HG03139 (cell line): ENCODE measurements around the gene KCNJ14.

Source experiments
- ATAC-seq: cut with Tn5 transposase; IDR thresholded peaks from one replicate; pipeline ENCODE4 v1.9.1; 2021; ENCODE audit not compliant: unreplicated experiment

KCNJ14 gene

GRCh38 chr19:48445256-48445605 lies 10.1 kb upstream of the KCNJ14 start:
- peak; percentile 14 for ATAC-seq

- peak; percentile 81 for ATAC-seq
Observed at GRCh38 chr19:48445606-48446481, 9.5 kb upstream of the KCNJ14 start, which contains the start of gene GRWD1. Gene GRWD1 (plus strand): TSS chr19:48445983. CDS start chr19:48446006, 23 bp downstream.

DNA sequence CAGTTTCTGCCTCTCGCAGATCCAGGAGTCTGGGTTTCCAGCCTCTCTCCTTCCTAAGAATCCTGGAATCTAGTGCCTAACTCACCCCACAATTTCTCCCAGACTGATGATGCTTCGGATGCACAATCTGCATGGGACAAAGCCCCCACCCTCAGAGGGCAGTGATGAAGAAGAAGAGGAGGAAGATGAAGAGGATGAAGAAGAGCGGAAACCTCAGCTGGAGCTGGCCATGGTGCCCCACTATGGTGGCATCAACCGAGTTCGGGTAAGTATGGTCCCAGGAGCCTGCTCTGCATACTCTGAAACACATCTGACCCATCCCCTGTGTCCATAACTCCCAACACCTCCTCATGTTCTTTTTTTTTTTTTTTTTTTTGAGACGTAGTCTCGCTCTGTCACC lies 8.8 kb upstream of the KCNJ14 start:
- ATAC-seq, result no peak

DNA sequence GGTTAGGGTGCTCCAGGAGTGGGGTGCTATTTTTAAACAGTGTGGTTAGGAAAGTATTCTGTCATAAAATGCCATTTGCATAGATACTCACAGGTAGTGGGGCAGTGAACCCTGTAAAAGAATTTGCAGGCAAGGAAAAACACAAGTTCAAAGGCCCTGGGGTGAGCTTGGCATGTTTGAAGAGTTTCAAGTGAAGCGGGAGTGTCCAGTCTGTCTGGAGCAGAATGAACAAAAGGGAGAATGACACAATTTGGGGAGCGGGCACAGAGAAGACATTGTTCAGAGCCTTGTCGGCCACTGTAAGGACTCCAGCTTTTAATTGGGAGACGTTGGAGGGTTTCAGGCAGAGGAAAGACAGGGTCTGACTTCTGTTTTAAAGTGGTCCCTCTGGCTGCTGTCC lies 6.8 kb upstream of the KCNJ14 start:
- ATAC-seq, result no peak

GRCh38 chr19:48450441-48450840 lies 4.9 kb upstream of the KCNJ14 start:
- no peak for ATAC-seq

GRCh38 chr19:48450863-48451262 lies 4.5 kb upstream of the KCNJ14 start:
- no peak for ATAC-seq

GRCh38 chr19:48451624-48452023 lies 3.8 kb upstream of the KCNJ14 start:
- no peak for ATAC-seq

- no peak for ATAC-seq
Observed at GRCh38 chr19:48452289-48453190, 2.8 kb upstream of the KCNJ14 start.

DNA sequence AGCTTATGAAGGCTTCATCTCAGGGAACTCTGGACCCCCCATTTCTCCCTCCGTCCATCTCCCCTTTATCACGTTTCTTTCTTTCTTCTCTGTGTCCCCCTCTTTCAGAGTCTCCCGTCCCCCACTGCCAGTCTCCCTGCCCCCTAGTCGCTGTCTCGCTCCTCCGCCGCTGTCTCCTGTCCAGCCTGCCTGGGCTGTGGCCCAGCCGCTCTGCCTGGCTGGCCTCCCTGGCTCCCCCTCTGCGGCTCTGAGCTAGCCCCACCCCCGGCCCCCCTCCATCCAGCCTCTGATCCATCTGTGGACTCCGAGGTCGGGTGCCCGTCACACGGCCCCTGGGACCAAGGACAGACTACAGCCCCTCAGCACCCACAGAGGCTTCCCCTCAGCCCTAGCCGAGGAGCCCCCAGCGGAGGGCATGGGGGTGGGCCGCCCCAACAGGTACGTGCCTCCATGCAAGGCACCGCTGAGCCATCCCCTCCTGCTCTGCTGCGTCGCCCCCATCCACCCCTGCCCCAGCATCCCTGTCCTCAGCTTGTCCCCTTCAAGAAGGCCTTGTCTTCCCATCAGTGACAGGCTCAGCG lies 1.1 kb upstream of the KCNJ14 start:
- ATAC-seq, result no peak

DNA sequence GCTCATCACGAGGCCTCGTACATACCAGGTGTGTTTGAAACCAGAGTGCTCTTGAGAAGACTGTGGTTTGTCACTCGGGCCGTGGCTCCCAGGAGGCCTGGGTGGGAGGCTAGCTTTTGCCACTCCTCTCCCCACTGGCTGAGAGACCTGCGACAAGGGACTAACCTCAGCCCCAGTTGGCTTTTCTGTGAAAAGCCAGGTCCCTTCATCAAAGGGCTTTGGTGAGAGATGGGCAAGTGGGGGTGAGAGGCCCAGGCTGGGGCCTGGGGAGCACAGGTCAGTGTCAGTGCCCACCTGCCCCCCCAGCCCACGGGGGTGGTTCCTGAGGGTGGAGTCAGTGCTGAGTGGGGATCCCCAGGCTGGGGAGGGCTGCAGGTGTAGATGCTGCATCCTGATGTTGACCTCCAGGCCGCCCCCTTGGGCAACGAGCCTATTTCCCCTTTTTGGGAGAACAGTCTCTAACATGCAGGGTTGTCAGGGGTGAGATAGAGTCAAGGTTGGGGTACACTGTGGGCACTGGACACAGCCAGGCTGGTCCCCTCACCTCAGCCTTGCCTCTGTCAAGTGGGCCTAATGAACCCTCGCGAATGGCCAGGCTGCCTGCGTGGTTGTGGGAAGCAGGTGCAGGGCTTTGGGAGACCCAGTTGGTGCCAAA lies 661 bp downstream of the KCNJ14 start:
- no peak for ATAC-seq

DNA sequence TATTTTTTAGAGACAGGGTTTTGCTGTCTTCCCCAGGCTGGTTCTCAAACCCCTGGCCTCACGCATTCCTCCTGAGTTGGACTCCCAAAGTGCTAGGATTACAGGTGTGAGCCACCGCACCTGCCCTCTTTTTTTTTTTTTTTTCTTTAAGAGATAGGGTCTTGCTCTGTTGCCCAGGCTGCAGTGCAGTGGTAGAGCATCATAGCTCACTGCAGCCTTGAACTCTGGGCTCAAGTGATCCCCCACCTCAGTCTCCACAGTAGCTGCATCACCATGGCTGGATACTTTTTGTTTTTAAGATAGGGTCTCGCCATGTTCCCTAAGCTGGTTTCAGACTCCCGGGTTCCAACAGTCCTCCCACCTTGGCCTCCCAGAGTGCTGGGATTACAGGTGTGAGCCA lies 1.5 kb downstream of the KCNJ14 start:
- ATAC-seq, result no peak

DNA sequence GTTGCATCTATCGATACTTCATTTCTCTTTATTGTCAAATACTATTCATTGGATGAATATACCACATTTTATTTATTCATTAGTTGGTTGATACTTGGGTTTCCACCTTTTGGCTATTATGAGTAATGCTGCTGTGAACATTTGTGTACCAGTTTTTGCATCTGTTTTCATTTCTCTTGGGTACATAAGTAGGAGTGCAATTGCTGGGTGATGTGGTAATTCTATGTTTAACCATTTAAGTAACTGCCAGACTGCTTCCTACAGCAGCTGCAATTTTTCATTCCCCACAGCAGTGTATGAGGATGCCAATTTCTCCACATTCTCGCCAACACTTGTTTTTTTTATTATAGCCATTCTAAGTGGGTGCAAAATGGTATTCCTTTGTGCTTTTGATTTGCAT lies 2.6 kb downstream of the KCNJ14 start:
- no peak for ATAC-seq

GRCh38 chr19:48461651-48461981 lies 6.2 kb downstream of the KCNJ14 start:
- no peak for ATAC-seq

DNA sequence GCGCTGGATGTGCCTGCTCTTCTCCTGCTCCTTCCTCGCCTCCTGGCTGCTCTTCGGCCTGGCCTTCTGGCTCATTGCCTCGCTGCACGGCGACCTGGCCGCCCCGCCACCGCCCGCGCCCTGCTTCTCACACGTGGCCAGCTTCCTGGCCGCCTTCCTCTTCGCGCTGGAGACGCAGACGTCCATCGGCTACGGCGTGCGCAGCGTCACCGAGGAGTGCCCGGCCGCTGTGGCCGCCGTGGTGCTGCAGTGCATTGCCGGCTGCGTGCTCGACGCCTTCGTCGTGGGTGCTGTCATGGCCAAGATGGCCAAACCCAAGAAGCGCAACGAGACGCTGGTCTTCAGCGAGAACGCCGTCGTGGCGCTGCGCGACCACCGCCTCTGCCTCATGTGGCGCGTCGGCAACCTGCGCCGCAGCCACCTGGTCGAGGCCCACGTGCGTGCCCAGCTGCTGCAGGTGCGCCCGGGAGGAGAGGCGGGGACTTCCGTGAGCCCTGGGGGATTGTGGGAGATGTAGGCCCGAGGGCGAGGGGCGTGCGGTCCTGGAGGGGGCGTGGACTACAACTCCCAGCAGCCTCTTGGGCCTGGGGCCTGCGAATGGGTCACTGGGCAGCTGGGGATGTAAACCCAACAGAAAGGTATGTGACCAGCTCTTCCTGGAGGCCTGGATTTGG lies 6.7 kb downstream of the KCNJ14 start:
- ATAC-seq, result no peak

DNA sequence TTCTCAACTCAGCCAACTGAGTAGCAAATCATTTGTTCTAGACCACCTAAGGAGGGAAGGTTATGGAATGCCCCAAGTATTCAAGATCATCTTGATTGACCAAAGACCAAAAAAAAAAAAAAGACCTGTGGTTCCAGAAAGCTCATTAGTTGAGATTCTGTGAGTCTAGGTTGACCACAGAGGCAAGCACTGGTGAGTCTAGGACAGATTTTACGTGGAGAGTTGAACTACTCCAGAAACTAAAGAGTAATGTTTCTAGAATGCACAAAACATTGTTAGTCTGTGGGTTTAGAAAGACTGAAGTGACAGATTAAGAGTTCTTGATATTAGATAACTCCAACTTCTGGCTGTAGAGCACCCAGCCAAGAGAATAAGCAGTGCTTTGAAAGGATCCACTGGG lies 9.8 kb downstream of the KCNJ14 start:
- ATAC-seq, result no peak

DNA sequence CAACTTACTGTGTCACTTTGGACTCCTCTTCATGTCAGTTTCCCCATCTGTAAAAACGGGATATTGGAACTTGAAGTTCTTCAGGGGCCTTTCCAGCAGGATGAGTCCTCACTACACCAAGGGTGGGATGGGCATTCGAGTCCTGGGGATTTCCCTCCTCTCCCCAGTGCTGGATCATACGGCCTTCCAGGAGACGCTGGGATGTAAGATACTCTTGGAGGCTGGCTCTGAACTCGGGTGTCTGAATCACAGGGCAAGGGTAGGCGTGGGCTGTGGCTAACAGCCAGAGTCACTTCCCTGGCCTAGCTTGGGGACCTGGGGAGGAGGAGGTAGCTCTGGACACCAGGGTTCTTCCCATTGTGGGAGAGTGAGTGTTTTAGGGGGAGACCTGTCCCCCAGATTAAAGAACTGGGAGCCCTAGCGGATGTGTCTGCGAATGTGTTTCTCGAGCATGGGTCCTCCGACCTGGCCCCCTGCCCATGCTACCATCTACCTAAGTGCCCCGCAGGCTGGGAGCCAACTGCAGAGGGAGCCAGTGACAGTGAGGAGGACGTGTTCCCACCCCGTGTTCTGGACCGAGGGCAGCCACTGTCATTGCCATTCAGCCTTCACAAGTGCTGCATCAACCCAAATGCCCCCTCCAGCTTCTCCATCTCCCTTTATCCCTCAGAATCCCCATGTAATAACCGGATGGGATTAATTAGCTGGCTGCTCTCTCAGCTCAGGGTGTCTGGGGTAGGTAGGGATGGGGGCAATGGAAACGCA lies 11.4 kb downstream of the KCNJ14 start:
- ATAC-seq, result no peak

- peak; percentile 82 for ATAC-seq
Observed at GRCh38 chr19:48468772-48469288, 13.5 kb downstream of the KCNJ14 start.

GRCh38 chr19:48469289-48469881 lies 14.0 kb downstream of the KCNJ14 start, which contains the start of gene CYTH2:
Gene CYTH2 (plus strand): TSS chr19:48469369. CDS start chr19:48469508, 139 bp downstream.
- ATAC-seq, result peak; percentile 21
